GM04503 (cell line): ENCODE data around the gene ETV3.

Source experiments
- DNase-seq: peaks from one replicate; pipeline ENCODE4 v3.0.0-alpha.2; 2012; ENCODE audit warnings: low read depth

ETV3 gene

DNA sequence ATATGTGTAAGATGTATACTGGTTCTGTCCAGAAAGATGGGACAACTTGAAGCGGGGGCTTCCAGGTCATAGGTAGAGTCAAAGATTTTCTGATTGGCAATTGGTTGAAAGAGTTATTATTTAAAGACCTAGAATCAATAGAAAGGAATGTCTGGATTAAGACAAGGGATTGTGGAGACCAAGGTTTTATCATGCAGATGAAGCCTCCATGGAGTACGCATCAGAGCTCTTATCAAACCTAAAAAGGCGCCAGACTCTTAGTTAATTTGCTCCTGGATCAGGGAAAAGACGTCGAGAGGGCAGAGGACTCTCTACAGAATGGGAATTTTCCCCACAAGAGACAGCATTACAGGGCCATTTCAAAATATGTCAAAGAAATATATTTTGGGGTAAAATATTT is 23.7 kb upstream of the ETV3 start:
- DNase-seq, result no peak

DNA sequence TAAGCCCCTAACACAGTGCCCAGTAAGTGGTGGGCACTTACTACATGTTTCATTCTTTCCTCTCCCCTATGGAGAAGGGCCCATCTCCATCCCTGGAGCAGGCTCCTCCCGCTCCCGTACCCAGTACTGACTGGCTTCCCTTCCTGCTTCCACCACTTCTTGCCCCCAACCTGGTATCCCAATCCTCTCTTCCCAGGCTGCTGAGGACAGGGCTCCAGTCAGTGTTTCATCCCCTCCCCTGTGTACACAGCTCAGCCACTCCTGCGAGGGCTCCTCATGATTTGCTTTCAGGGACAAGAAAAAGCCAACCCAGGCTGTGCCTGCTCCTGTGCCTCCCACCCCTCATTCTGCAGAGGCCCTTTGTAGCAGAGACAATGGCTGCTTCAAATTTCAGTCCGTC is 20.8 kb upstream of the ETV3 start:
- DNase-seq, result no peak

DNA sequence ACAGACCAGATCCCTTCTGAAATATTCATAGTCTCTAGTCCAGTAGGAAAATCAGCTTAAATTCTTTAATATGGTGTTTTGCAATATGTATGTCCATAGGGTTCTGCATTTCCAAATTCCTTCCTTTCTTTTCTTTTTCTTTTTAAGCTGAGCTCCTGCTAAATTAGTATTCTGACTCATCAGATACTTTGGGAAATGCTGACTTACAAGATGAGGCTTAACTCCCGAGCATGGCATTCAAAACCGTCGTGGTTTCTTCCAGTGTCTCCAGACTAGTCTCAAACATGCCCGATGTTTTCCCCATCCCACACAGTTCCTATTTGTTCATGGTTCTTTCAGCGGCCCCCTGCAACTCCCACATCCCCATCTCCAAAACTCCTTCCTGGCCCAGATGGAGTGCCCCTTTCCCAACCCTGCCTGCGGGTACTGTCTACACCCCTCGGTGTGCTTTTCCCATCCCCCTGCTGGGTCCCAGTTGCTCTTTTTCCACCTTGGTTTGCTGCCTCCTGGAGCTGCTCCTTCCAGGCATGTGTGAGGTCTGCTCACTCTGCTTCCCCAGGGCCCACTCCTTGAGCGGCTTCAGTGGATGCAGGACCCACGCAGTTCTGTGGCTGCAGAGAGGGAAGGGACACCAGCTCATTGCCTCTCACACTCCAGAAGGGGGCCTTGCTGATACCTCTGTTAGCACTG is 19.5 kb upstream of the ETV3 start:
- no peak for DNase-seq

DNA sequence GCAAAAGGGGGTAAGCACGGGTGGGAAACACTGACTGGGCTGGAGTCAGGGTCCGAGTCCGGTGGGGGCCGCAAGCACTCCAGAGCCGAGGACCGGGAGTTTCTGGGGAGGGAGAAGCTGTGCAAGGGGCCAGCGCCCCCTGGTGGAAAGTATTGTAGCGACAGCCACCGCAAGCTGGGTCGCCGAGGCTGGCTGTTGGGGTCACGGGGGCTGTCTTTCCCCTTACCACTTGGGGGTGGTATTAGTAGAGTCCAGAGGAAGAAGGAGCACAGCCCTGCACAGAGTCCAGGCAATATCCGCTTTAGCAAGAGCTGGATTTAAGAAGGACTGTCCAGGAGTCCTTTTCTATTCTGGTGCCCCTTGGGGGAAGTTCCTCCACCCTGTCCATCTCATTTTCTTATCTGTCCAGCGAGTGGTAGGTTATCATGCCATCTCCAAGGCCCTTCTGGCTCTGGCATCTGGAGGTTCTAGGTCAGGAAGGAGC is 17.9 kb upstream of the ETV3 start:
- no peak for DNase-seq

DNA sequence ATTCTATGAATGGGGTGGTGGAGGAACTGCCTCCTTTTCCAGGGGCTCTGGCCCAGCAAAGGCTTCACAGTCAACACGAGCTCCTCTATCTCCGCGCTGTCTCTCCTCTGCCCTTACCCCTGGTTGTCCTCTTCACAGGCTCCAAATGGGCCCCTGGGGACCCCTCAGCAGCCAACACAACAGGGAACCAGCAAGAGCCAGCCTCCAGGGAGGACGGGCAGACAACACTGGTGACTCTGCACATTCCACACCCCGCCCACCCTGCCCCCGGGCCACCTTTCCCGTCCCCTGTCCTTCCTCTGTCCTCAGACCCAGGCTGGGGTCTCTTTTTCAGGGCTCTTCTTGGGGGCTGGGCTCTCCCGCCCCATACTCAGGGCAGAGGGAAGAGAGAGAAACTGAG is 17.5 kb upstream of the ETV3 start:
- no peak for DNase-seq

DNA sequence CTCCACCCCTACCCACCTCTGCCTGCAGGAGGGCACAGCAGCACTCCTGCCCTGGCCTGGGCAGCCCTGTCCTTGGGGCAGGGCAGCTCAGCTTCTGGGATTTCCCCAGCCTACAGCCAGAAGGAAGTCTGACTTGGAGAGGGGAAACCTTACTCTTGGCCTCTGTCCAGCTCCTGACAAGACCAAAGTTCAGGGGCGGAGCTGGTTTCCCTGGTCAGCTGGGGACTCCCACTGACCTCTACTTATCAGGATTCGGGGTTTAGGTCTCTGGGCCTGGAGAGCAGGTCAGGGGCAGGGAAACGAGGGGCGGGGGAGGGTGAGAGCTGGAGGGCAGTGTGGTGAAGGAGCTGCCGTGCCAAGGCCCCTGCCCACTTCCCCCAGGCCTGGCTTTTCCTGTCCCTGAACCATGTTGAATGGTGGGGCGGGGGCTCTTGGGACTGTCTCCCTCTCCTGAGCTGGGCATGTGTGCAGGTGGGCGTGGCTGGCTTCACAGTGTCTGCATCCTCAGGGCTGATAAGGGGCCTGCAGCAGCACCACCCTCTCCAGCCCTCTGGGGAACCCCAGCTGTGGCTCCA is 16.8 kb upstream of the ETV3 start:
- no peak for DNase-seq

DNA sequence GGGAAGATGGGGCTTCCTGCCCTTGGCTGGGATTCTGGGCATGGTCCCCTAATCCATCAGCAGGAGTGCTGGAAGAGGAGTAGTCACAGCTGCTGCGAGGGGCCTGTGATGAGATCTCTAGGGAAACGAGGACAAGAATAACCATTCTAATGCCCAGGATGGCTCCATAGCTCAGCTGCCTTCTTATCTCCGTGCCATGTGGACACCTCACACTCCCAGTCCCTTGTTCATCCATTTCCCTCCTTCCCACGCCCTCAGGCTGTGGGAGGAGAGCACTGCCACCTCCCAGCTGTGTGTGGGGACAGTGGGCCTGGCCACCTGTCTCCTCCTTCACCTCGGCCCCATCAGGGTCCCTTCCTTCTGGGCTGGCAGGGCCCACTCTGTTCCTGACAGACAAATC is 16.1 kb upstream of the ETV3 start:
- no peak for DNase-seq

DNA sequence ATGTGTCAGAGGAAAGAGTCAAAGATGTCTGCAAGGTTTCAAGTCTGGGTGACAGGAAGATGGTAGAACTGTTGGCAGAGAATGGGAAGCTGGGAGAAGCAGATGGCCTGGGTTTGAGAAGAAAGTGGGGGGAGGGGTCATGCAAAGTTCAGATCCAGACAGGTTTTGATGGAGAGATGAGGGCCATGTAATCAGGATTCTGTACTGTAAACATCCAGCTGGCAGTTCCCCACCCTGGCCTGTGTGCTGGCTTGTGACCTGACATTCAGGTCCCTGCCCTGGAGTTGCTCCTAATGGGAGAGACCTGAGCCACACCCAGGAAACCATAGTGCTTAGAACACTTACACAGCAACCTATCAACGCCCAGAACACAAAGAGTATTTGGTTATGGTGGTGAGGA is 15.6 kb upstream of the ETV3 start:
- no peak for DNase-seq

DNA sequence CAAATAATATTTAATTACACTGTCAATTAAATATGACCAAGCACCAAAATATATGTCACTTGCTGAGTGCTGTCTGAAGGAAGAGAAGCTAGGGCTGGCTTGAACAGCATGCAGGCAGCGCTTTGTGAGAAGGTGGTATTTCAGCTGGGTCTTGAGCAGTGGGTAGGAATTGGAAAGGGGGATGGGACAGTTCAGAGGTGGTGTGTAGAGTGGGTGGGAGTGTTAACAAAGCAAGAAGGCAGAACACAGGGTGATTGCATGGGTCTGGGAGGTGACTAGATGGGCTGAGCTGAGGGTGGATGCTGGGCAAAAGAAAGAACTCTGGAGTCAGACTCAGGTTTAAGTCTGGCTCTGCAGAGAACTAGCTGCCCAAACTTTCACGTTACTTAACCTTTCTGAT is 14.3 kb upstream of the ETV3 start:
- no peak for DNase-seq

DNA sequence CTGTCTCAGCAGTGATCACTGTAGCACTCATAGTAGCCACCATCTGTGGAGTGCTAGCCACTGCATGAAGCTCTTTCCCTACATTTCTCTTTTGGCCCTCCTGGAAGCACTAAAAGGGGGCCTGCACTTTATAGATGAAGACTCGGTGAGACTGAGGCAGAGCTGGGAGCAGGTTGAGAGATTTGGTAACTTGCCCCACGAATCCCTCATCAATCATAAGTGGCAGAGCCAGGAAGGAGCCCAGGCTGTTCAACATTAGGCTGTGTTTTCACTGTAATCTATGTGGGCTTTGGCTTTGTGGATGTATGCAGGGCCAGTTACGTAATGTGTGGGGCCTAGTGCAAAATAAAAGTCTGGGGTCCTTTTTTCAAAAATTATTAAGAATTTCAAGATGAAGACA is 13.3 kb upstream of the ETV3 start:
- no peak for DNase-seq

DNA sequence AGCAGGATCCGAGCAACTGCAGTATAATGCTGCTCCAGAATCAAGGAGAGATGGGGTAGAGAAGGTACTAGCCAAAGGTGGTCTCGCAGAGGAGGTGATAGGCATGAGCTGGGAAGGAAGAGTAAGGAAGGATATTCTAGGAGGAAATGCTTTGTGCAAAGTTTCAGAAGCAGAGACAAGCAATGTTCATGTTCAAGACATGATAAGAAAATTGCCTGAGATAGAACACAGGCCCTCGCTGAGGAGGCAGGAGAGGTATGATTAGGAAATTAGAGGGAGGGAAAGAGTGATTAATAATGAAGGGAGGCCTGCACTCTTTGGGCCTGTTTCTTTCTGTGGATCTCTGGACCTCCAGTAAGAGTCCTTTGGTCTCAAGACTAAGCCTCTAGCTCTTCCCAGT is 12.9 kb upstream of the ETV3 start:
- DNase-seq, result no peak

DNA sequence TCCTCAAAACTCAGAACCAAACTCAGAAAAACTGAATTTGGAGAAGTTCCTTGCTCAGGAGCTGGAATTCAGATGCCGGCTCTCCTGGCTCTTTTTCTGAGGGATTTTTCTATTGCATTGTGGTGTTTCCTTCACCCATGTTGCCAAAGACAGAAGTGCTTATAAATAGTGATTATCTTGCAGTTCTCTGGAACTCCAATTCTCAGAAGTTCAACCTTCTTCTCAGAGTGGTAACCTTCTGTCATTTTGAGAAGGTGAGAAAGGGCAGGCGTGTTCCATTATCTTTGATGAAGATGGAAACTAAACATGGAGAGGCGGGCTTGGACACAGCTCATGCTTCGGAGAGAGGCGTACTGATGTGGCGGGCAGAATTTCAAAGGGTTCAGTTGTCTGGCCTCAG is 12.4 kb upstream of the ETV3 start:
- no peak for DNase-seq

DNA sequence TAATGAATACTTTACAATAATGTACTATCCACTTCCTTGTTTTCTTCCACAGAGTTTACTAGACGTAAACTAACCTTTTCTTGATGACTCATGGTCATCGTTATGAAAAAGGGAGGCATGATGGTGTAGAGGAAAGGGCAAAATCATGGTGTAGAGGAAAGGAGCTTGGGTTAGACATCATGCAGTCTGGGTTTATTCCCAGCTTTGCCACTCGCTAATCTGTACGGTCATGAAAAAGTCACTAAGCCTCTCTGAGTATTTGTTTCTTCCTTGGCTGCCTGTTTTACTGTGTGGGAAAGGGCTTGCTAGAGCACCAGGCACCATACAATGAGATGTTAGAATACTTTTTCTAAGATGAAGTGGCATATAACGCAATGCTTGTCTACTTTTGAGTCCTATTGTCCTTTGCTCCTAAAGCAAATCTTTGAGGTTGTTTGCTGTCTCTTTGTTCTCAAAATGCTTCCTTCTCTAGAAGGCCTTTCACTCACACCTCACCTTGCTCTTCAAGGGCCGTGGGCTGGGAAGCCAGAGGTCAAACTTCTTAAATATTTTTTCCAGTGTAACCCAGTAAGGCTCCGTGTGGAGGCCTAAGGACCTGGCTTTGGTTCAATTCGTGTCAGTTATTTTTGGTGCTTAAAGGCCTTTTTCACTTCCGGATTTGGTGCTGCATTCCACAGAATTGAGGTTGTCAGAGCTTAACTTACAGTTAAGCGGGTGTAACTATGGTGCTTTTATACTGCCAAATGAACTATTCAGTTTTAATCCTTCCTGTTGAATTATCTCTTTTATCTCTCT is 9.9 kb upstream of the ETV3 start:
- DNase-seq, result no peak

DNA sequence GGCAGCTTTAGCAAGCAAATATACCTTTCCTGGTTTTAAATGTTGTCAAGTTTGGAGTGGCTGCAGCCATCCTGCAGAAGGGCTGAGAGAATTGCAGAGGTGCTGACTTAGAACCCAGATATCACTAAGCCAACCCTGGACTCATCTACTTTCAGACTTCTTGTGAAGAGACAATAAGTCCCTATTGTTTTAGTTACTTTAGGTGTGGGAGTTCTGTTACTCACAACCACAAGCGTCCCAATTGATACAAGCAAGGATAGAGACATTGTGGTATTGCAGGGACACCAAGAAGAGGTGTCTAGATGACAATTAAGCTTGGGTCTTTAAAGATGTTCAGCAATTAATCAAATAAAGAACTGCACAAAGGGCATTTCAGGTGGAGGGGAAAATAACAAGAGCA is 8.8 kb upstream of the ETV3 start:
- no peak for DNase-seq

DNA sequence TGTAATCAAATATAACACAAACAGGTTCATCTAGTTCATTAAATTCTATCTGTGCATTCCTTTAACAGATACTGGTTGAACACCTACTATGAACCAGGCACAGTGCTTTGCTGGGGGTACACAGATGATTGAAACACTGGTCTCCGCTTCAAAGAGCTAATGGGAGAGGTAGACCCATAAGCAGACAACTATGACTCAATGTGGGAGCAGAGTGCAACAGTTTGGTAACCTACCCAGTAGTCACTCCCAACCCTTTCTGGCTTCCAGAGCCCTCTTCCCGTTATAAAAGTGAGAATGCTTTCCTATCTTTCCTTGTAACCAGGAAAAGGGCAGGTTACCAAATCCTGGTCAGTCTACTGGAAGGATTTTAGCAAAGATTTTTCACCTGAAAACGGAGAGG is 8.0 kb upstream of the ETV3 start:
- DNase-seq, result no peak

DNA sequence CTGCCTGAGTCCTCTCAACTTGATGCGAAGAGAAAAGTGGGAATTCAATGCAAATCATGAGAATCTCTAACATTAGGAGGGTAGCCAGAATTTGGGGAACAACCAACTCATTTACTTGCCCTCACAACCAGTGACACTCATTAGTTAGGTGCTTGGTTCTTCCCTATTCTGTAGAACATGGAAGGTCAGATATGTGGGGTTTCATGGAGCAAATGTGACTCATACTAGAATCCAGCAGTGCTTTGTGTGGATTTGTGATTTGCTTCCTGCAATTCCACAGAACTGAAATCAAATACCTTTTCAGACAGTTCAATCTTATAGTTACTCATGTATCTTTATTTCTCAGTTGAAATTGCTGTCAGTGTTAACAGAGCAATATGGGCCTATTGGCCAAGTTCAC is 6.9 kb upstream of the ETV3 start:
- no peak for DNase-seq

DNA sequence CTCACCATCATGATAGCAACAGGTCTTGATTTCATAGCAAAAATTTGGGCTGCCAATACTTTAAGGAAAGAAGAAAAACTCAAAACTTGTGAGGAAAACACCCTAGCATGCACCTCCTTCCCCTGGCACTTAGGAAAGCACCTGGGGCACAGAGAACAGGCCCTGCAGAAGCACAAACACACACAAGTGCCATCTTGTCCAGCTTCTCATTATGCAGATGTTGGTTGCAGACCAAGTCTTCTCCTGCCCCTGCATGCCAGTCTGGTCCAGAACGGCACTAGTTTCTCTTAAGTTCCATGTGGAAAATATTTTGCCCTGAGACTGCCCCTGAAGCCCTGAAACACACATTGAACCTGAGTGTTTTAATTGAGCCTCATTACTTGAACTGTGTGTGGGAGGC is 6.3 kb upstream of the ETV3 start:
- no peak for DNase-seq

DNA sequence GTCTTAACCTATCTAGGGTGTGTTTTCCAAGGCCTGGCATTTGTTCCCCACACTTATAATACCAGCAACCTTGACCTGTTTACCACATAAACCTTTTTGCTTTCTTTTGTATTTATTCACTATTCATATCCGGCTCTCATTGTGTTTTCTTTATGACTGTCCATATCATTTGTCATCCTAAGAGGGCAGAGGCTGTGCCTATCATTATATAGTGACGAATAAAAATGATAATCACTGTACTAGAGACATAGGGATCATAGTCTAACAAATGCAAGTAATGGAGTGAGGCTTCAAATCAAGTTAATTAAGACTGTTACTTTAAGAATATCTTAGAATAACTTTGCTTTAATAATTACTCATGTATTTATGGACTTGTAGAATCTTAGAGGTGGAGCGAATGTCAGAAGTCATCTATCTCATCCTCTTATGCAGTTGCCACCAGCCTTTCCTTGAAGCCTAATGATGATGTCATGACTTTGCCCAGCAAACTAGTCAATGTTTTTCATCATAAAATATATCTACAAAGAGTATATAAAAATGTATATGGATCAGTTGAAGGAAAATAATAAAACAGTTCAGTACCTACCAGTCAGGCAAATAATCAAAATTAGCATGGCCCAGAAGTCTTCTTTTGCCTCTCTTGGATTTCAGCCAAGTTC is 4.7 kb upstream of the ETV3 start:
- no peak for DNase-seq

DNA sequence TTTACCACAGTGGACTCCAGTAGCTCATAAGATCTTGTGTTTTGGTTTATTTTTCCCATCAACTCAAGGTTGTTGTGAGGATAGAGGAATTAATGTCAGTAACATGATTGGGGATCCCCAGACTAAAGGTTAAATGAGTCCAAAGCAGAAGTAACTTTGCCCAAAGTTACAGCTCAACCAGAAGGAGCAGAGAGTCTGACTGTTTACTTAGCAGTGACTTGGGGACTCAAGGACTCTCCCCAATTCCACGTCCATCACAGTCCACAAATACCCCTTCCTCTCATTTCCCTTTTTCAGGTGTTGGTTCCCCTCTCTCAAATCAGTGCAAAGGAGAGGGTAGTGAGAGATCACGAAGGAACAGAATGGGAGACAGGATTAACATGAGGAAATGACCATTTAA is 4.0 kb upstream of the ETV3 start:
- no peak for DNase-seq

DNA sequence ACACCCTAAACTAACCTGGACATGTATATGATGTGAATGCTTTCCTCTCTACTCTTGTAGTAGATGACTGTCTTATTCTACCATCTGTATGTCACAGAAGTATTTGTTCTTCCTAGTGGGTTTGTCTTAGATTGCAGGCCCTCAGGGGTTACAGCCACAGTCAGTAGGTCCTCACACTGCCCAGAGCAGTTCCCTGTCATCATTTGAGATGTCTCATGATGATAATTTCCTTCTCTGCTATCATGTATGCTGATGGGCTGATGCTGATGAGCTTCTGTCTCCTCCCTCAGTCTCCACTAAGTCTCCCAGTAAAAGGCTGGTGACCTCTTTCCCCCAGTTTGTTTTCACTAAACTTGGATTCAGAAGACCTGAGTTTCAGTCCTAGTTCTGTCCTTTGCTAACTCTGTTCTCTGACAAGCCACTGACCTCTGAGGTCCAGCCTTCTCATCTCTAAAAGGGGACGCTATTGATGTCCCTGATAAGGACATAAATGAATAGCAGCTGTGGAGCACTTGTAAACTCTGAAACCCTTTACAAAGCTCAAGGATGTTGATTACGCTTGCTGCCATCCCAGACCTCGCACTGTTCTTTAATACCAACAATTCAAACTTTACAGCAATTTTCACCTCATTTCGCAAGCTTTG is 3.1 kb upstream of the ETV3 start:
- DNase-seq, result no peak

DNA sequence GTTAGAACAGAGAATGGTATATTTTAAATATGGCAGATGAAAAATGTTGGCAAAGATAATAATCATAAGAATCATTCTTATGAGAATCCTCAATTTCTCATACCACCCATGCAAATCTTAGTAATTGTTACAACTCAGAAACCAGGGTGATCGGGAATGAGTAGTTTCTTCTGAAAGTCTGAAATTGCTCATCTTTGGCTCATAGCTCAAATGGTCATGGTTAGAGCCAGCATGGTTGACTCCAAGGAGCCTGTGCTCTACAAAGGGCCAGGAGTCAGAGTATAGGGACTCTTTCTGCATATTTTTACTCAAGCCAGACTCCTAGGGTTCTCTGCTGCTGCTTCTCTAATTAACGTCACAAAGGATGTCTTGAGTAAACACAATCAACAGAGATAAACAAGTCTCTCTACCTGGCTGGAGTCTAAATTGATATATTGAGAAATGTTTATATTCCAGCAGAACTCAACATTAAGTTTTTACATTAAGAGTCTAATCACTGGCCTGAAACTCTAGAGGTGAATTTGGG is 1.9 kb upstream of the ETV3 start:
- no peak for DNase-seq

DNA sequence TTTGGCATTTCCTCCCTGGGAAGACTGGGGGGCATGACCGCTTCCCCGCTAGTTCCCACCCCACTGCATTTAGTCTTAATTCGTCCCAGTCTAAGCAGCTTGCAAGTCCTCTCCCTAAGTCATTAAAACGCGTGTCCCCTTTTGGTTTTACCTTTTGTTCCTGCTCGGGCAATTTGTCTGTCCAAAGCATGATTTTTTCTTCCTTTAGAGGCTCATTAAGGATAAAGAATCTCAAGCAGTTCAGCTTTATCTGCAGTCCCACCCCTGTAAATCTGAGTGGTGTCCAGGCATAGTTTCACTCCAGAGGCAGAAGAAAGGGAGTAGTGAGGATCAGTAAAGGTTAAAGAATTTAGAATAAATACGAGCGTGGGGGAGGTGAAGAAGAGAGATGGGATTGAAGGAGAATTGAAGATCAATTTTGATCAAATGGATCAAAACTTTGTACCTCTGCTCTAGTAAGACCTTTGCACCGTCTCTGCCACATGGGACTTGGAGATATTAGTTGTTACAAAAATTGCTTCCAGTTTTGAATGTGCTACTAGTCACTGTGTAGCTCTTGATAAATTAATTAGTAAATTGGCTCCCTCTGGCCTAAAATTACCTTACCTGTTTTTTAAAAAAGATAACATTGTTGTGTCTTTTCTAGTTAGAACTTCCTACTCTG is 989 bp upstream of the ETV3 start:
- DNase-seq, result no peak
